ENCODE results near the gene LSS.

DNA sequence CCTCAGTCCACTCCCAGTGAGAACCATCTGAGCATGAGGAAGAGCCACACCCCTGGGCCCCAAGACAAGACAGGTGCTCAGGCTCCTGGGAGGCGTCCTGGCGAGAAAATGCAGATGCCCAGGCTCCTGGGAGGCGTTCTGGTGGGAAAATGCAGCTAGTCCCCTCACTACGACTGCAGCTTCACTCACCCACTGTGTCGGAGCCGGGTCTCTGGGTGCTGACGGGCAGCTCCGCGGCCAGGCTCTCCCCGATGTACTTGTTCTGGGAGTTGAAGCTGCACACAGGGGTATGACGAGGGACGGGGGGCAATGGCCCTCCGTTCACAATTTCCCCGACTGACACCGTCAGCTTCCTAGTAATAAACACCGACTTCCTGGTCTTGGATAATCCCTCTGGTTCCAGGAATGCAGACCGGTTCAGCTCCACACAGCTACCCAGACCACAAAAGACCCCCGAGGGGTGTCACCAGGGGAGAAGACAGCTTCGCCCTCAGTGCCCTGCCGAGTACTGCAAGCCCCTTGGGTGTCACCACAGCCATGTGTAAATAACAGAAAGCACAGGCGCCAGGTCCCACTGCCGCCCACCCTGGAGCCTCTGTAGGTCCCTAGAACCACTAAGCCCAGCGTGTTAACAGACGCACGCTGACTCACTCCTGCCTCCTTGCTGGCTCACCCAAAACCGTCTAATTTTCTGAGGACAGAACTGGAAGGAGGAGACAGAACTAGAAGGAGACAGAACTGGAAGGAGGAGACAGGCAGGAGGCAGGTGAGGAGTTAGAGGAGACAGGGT, 37.4 kb upstream of the LSS start:
- TF ChIP-seq ZNF24 (IDR thresholded peaks at IDR 0.05) = no peak
- TF ChIP-seq HDAC6 (IDR thresholded peaks at IDR 0.05; ENCODE audit: unreplicated experiment) = no peak
- TF ChIP-seq, protein P1, sequence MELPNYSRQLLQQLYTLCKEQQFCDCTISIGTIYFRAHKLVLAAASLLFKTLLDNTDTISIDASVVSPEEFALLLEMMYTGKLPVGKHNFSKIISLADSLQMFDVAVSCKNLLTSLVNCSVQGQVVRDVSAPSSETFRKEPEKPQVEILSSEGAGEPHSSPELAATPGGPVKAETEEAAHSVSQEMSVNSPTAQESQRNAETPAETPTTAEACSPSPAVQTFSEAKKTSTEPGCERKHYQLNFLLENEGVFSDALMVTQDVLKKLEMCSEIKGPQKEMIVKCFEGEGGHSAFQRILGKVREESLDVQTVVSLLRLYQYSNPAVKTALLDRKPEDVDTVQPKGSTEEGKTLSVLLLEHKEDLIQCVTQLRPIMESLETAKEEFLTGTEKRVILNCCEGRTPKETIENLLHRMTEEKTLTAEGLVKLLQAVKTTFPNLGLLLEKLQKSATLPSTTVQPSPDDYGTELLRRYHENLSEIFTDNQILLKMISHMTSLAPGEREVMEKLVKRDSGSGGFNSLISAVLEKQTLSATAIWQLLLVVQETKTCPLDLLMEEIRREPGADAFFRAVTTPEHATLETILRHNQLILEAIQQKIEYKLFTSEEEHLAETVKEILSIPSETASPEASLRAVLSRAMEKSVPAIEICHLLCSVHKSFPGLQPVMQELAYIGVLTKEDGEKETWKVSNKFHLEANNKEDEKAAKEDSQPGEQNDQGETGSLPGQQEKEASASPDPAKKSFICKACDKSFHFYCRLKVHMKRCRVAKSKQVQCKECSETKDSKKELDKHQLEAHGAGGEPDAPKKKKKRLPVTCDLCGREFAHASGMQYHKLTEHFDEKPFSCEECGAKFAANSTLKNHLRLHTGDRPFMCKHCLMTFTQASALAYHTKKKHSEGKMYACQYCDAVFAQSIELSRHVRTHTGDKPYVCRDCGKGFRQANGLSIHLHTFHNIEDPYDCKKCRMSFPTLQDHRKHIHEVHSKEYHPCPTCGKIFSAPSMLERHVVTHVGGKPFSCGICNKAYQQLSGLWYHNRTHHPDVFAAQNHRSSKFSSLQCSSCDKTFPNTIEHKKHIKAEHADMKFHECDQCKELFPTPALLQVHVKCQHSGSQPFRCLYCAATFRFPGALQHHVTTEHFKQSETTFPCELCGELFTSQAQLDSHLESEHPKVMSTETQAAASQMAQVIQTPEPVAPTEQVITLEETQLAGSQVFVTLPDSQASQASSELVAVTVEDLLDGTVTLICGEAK (IDR thresholded peaks at IDR 0.05; ENCODE audit: borderline replicate concordance) = no peak
- TF ChIP-seq TAF1 (IDR thresholded peaks at IDR 0.05; ENCODE audit: borderline replicate concordance, low read depth, low read length) = no peak
- no peak for TF ChIP-seq NBN (IDR thresholded peaks at IDR 0.05)
- TF ChIP-seq POLR2A (IDR thresholded peaks at IDR 0.05; ENCODE audit: low read depth, low read length) = no peak
- no peak for TF ChIP-seq CTCF (IDR thresholded peaks at IDR 0.05 in 2 of 3, conservative IDR thresholded peaks at IDR 0.05 in 1 of 3; ENCODE audit: control insufficient read depth in 2 of 3, extremely low read depth in 1 of 3, insufficient read depth in 1 of 3, low read depth in 3 of 3, low read length in 3 of 3)
- TF ChIP-seq, protein P2, sequence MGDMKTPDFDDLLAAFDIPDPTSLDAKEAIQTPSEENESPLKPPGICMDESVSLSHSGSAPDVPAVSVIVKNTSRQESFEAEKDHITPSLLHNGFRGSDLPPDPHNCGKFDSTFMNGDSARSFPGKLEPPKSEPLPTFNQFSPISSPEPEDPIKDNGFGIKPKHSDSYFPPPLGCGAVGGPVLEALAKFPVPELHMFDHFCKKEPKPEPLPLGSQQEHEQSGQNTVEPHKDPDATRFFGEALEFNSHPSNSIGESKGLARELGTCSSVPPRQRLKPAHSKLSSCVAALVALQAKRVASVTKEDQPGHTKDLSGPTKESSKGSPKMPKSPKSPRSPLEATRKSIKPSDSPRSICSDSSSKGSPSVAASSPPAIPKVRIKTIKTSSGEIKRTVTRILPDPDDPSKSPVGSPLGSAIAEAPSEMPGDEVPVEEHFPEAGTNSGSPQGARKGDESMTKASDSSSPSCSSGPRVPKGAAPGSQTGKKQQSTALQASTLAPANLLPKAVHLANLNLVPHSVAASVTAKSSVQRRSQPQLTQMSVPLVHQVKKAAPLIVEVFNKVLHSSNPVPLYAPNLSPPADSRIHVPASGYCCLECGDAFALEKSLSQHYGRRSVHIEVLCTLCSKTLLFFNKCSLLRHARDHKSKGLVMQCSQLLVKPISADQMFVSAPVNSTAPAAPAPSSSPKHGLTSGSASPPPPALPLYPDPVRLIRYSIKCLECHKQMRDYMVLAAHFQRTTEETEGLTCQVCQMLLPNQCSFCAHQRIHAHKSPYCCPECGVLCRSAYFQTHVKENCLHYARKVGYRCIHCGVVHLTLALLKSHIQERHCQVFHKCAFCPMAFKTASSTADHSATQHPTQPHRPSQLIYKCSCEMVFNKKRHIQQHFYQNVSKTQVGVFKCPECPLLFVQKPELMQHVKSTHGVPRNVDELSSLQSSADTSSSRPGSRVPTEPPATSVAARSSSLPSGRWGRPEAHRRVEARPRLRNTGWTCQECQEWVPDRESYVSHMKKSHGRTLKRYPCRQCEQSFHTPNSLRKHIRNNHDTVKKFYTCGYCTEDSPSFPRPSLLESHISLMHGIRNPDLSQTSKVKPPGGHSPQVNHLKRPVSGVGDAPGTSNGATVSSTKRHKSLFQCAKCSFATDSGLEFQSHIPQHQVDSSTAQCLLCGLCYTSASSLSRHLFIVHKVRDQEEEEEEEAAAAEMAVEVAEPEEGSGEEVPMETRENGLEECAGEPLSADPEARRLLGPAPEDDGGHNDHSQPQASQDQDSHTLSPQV (IDR thresholded peaks at IDR 0.05) = no peak
- no peak for TF ChIP-seq RAD51 (IDR thresholded peaks at IDR 0.05)
- TF ChIP-seq RAD21 (IDR thresholded peaks at IDR 0.05; ENCODE audit: insufficient read depth, low read depth, low read length) = no peak
- no peak for TF ChIP-seq MTA3 (IDR thresholded peaks at IDR 0.05; ENCODE audit: borderline replicate concordance, low read length)
- no peak for TF ChIP-seq POLR2AphosphoS5 (IDR thresholded peaks at IDR 0.05; ENCODE audit: low read length)
- no peak for TF ChIP-seq SP1 (IDR thresholded peaks at IDR 0.05; ENCODE audit: low read depth, low read length)

Data from GM12878 (cell line).